GM18526 (cell line): ENCODE results near the gene JAG1.

Experiments
- POLR2A ChIP-seq: IDR thresholded peaks from 3 replicates; pipeline ENCODE4 v1.6.1; 2011; ENCODE audit not compliant: insufficient read length; ENCODE audit errors: extremely low read depth

The JAG1 gene

DNA sequence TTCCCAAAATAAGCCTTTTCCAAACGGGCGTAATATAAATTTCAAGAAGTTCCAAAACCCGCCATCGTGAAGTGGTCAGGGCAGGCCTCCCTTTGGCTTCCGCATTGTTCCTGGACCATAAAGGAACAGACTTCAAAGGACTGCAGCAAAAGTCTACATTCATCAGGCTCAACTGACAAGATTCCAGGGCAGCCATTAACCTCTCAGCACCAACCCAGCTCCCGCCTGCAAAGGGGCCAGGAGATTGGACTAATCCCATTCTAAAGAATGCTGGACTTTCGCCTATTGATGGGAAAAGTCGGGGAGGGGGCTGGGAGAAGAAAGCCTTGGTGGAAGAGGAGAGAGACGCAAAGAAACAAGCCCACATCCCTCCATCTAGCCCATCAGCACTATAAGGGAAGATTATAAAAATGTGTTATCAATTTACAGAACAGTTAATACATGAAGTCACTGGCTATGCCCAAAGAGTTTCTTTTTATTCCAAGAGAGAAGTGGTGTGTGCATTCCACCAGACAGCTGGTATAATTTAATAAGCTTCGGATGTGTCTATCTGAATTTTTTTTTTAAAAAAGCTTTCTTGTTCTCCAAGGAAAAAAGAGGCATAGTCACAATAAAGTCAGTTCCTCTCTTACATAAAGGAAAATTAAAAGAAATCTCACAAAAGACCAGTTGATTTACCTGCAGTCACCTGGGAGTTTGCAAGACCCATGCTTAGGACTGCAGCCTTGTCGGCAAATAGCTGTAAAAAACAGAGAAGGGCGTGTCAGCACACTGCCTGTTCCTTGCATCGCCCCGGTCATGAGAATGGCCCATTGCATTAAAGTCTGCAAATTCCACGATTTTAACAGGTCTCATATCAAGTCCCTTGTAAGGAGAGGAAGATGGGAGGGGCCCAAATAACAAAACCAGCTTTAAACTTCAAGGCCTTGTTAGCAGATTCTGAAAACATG is 17.8 kb downstream of the JAG1 start:
- no peak for TF ChIP-seq POLR2A

DNA sequence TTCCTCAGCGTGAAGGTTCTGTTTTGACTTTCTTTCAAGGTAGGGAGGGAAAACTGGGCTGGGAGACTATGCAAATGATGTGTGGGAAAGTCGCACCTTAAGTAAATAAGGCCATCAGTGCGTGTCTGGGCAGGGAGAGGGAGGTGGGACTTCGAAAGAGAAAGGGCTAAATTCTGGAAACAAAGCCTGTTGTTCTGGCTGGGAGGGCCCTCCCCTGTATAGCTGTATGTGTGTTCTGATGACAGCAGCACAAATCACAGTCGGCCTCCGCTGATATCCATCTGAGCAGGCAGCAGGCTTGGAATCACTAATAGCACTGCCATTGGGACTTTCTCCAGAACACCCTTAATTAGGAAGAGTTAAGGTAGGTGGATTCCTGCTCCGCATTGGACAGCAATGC is 19.2 kb downstream of the JAG1 start:
- no peak for TF ChIP-seq POLR2A

DNA sequence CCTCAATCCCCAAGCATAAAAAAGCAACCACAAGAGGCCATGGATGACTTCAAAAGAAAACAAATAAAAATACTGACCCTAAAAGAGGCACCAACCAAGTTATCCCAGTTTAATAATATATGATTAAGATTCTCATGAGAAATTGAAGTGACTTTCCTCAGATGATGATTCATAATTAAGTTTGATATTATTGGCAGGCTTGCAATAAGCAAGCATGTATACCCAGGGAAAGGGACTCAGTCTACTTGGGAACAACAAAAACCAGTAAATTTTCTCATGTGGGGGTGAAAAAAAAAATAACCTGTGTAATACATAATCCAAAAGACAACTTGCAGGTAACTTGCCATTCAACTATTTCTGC is 19.6 kb downstream of the JAG1 start:
- TF ChIP-seq POLR2A: no peak

DNA sequence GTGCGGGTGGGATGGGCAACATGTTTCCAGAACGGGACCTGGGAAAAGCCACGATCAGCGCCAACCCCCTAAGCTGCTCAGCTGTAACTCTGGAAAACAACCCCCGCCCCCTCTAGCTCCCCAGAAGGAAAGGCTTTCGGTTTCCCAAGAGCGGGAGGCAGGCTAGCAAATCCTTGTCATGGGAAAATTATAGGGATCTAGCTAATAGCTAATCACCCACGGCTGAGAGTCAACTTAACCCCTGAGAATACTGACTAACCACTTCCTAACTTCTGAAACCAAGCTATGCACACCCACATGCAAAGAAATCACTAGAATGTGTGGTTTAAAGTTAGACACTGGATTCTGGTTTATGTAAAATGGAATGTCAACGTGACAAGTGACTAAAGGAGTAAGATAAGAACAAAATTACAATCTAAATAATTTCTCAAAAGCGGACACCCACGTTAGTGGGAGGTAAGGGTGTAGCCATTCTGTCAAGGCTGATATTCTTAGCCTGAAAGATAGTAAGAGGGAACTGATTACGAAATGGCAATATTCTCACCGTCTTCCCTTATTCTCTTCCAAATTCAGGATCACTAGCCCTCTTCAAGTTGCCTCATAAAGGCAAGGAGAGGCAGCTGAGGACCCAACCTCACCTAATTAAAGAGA is 20.1 kb downstream of the JAG1 start:
- TF ChIP-seq POLR2A: no peak

DNA sequence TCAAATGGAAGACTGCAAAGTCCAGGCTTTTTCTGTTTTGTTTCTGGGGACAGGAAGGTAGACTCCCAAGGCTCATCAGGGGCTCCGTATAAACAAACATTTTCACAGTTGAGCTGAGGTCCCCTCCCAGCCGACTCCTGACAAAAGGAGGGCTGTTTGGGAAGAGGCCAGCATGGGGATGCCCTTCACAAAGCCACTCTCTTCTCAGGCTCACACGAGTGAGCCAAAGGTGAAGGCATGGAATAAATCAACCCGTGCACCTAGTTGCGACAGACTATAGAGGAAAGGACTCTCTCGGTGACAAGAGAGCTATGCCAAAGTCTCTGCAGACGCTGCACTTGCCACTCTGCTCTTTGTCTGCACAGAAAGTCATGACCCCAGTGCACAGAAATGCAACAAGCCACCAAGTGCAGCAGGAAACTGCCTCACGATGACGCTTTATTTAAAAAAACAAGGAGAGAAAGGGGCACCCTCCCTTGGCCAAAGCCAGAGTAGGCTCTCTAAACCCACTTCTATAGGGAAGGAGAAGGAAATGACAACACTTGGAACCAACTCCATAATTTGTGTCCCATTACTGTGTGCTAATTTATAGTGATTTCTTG is 21.0 kb downstream of the JAG1 start:
- no peak for TF ChIP-seq POLR2A

DNA sequence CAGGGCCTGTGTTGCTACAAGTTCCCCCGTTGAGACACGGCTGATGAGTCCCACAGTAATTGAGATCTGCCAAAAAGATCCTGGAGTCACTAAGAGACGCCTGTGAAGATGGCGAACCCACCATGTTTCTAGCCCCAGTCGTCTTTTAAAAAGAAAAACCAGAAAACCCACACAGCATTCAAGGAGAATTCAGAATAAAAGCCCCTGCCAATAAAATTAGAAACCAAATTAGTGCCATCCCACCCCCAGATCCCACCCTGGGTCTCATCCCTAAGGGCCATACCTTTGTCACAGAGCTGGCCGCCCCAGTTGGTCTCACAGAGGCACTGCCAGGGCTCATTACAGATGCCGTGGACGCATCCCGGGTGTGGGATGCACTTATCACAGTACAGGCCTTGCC is 21.6 kb downstream of the JAG1 start:
- no peak for TF ChIP-seq POLR2A

DNA sequence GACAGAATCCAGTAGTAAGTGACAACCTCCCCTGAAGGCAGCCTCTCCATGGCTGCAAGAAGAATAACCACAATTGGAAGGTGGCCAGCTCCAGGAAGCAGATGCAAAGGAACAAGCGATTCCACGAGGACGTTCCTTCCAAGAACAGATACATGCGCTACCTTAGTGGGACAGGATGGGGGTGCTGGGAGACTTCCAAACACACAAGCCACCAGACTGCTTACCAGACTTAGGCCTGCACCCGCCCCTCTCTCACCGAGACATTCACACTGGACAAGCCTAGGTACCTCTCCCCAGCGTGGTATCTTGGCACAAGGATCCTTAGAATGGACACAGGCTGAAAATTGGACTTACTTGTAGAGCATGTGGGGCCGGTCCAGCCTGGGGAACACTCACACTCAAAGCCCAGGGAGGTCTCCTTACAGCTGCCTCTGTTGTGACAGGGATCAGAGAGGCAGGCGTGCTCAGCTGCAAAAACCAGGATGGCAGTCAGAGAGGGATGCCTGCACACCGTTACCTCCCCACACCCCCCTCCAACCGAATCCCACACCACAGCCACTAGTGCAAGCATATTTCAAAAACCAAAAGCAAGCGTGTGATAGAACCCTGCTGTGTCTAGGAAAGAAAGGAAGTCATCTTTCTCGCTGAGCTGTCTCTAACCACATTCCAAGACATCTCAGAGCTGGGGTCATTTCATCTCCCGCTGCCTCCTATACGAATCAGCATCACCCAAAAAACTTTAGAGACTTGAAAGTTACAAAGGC is 22.4 kb downstream of the JAG1 start:
- no peak for TF ChIP-seq POLR2A

DNA sequence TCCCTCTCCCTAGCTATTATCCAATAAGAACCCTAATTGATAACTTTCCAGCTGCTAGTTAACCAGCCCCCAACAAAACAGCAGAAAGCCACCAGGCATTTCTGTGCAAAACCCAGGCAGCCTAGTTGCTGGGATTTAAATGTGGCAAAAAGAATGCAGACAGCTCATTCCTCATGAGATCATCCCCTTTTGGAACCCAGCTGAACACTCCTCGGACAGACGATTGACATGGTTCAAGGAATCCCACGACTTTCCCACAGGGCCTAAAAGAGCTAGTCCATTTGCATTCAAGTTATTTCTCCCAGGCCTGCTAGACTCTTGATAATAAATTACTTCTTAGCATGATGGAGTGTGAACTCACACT is 24.0 kb downstream of the JAG1 start:
- no peak for TF ChIP-seq POLR2A

DNA sequence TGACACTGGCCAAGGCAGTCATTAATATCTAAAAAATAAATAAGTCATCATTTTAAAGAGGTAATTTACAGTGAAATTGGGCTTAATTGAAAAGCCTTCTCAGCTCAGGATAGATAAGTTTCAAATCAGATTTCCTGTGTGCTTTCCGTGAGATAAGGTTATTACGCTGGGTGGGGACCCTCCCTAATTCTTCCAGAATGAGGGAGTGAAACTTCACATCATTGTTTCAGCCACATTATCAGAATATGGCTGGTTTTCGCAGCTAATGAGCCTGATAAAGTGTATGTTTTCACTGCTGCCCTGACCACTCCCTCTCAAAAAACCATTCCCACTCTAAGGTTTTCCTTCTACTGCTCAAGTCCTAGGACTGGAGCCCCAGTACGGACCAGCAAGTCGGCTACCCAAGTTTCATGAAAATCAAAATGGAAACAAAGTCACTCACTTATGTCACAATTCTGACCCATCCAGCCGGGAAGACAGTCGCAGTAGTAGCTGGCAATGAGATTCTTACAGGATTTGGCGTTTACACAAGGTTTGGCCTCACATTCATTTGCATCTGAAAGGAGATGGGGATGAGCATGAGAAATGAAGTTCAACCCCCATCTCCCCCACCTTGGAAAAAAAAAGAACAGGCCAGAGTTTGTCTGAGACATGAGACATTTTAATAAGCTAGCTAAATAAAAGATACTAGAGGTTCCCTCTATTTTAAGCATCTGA is 24.6 kb downstream of the JAG1 start:
- no peak for TF ChIP-seq POLR2A

DNA sequence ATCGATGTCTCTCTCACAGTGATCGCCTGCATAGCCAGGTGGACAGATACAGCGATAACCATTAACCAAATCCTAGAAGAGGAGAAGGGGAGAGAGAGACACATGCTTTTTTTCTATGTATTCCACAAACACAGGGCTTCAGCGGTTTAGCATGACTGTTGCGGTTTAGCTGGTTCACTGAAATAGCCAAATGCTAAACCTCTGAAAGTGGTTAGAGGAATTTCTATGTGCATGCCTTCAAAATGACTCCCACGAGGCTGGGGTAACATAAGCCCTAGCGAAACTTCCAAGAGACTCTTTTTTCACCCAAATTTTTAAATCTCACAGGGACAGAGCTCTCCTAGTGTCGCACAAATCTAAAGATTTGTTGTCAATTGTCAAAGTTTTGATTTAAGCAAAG is 25.1 kb downstream of the JAG1 start:
- TF ChIP-seq POLR2A: no peak

DNA sequence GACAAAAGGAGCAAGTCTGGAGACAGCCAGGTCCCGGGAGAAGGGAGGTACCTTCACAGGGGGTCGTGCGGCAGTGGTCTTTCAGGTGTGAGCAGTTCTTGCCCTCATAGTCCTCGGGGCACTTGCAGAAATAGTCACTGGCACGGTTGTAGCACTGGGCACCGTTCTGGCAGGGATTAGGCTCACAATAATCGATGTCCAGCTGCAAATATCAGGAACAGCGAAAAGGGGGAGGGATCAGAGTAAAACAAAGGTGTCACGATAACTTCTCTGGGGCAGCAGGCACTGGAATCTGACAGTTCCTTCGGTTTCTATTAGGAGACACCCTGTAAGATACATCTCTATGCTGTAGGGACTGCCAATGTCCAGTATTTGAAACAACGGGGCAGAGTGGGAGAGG is 25.9 kb downstream of the JAG1 start:
- TF ChIP-seq POLR2A: no peak

DNA sequence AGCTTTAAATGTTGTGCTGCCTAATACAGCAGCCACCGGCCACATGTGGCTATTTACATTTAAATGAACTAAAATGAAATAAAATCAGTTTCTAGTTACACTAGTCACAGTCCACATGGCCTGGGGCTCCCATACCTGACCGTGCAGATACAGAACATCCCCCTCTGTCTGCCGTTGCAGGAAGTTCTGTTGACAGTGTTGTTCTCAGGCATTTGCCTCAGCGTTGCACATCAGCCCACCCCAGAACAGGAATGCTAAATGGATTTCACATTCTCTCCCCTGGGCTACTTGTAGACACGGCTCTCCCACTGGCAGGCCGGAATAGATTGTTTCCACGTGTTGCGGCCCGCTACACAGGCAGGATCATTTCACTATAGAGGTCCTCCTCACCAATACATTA is 26.3 kb downstream of the JAG1 start:
- TF ChIP-seq POLR2A: no peak

DNA sequence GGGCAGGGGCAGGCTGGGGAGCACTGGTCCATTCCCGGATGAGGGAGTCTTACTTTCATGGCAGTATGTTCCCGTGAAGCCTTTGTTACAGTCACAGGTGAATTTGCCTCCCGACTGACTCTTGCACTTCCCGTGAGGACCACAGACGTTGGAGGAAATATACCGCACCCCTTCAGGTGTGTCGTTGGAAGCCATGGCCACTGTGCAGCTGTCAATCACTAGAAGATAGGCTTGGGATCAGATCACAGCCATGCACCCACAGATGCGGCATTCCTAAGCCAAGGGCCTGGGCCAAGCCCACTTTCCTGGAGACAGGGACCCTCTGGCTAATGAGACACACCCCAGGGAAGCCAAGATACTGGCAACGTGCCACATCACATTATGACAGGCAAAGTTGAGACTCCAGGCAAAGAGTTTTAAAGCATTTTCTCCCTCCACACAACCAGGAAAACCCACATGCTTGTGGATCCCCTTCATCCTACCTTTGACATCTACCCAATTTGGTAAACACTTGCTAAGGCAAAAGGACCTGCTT is 26.8 kb downstream of the JAG1 start:
- no peak for TF ChIP-seq POLR2A

DNA sequence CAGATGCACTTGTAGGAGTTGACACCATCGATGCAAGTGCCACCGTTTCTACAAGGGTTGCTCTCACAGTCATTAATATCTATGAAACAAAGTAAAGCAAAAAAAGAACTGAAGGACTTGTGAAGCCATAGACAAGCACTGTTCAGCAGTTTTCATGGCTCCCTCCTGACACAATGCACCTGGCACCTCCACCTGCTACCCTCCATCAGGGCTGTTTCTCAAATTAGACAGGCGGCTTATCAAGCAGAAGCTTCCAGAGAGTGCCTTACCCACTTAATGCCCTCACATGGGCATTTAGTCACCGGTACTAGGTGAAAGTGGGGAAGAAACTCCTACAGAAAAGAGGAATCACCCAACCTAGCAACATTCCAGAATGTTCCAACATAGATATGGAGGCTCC is 27.8 kb downstream of the JAG1 start:
- TF ChIP-seq POLR2A: no peak

DNA sequence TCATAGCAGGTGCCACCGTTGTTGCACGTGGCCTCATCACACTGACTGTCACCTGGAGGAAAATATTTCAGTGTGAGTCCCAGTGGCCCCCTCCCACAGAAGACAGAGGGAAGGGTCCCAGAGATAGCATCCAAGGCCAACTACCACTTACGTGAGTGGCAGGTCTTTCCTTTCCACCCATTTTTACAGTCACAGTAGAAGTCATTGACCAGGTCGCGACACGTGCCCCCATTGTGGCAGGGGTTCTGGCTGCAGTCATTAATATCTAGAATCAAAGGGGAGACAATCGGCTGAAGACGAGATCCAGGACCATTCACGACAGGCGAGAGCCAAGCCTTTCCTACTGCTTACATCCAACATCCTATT is 28.6 kb downstream of the JAG1 start:
- no peak for TF ChIP-seq POLR2A
